ENCODE measurements around the gene GPN1. TPM values are rescaled to one million over a fixed set of nuclear protein-coding genes. Genes with fewer than 3 reads are reported as not detected.

The GPN1 gene
- total RNA-seq (2022; extraction: Qiagen RNA extraction; ENCODE audit: low read depth) = 57.4 to 64.0 TPM (median 60.0 TPM) in 5 replicates

DNA sequence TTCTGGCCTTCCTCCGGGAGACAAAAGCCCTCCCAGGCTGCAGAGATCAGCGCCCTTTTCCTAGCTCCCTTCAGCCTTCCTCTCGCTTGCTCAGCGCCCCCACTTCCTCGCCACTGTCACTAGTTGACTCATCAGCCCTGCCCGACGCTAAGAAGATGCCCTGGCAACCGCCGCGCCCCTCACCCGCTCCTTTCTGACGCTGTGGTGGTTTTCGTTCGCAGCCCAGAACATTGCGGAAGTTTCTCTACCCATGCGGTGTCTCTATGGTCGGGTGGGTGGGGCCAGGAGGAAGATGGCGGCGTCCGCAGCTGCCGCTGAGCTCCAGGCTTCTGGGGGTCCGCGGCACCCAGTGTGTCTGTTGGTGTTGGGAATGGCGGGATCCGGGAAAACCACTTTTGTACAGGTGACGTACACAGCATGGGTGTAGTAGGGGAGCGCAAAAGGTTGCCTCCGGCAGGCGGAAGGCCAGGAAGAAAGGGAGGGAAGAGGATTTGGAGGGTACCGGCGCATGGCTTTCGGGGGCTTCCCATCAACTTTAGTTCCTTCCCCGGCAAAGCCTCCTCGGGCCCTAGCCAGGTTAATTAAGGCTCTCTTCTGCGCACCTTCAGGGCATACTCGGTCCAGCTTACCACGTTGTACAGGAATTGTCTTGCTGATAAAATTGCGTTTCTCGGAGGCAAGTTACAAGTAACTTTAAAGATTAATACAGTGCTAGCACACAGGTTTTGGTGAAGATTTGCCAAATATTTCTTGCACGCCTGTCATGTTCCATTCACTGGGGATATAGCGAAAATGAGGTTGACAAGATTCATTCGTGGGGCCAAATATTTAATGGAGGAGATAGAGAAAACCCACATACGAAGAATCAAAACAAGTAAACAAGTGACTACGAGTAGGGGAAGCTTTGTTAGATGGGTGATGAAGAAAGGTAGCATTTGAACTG is at the start of gene GPN1, which contains the start of gene CCDC121:
TSS of gene GPN1 (plus strand) at position 284 of the 943 bp plus-strand sequence. CDS start at position 293, 9 bp downstream.
TSS of gene CCDC121 (minus strand) at position 246 of the 943 bp plus-strand sequence. CDS start 1,213 bp downstream, outside the sequence.

DNA sequence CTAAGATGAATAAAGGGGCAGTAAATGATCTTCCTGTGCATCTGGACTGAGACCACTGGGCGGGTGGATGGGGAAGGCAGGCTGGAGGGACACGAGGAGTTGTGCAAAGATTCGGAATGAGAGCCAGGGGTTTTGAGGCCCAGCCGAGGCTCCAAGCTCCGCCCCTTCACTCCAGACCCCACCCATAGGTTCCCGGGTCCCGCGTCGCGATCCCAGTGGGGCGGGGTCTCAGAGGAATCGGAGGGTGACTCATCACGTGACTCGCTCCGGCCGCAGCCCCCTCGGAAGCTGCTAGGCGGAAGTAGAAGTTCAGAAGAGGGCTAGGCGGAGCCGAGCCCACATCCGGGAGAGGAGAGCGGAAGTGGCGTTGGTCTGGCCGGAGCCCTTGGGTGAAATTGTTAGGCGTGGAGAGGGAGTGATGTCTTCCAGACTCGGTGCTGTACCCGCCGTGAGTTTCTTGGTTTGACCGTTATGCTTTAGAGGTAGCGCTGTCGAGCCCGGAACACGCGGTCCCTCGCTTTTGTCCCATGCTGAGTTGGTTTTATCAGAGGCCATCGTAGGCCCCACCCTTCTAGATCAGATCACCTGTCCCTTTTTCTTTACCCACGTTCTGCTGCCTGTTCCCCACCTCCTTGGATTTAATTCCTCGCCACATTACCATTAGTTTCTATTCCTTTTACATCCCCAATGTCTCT is 46.0 kb upstream of the GPN1 start, which contains the start of gene ZNF512:
TSS of gene ZNF512 (plus strand) at position 348 of the 695 bp plus-strand sequence. CDS start at position 419, 71 bp downstream.

DNA sequence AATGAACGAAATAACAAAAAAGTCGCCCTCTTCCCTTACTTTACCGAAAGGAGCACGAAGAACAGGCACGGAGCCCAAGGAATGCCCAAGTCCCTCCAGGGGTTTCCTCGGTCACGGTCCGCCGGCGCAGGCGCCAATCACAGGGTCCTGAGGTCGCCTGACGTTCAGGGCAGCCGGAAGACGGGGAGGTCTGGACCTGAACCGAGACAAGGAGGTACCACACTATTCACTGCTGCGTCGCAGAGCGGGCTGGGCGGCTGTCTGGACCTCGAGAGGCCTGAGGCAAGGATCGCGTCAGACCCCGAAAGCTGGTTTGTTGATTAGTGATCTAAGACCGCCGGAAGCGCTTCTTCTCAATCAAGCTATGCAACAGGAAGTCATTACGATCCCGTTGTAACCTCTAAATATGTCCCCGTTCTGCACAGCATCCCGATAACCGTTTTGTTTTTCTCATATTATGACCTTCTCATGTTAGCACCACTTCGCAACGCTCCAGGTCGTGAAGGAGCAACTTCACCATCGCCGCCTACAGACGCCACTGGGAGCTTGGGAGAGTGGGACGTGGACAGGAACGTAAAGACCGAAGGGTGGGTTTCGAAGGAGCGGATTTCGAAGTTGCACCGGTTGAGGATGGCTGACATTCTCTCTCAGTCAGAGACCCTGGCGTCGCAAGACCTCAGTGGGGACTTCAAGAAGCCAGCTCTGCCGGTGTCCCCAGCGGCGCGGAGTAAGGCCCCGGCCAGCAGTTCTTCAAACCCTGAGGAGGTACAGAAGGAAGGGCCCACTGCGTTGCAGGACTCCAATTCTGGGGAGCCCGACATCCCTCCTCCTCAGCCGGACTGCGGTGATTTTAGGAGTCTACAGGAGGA is 34.7 kb downstream of the GPN1 start, which contains the start of the genes SLC4A1AP and SUPT7L:
TSS of gene SLC4A1AP (plus strand) at position 605 of the 869 bp plus-strand sequence. CDS start at position 631, 26 bp downstream.
TSS of gene SUPT7L (minus strand) at position 330 of the 869 bp plus-strand sequence. CDS start 1,422 bp downstream, outside the sequence.

Other genes with a start within 250 kb of the GPN1 start
- 9.7 to 15.5 TPM (median 14.0 TPM) in 5 replicates for gene ZNF513, start 248.3 kb upstream of the GPN1 start, total RNA-seq (2022; extraction: Qiagen RNA extraction; ENCODE audit: low read depth)
- gene PPM1G, start 219.5 kb upstream of the GPN1 start, total RNA-seq (2022; extraction: Qiagen RNA extraction; ENCODE audit: low read depth) = 152 to 163 TPM (median 161 TPM) in 5 replicates
- gene NRBP1, start 200.4 kb upstream of the GPN1 start, total RNA-seq (2022; extraction: Qiagen RNA extraction; ENCODE audit: low read depth) = 118 to 138 TPM (median 130 TPM) in 5 replicates
- 0.39 to 0.90 TPM (median 0.85 TPM) in 5 replicates for gene KRTCAP3, start 186.7 kb upstream of the GPN1 start, total RNA-seq (2022; extraction: Qiagen RNA extraction; ENCODE audit: low read depth)
- 7.5 to 9.9 TPM (median 8.0 TPM) in 5 replicates for gene IFT172, start 139.3 kb upstream of the GPN1 start, total RNA-seq (2022; extraction: Qiagen RNA extraction; ENCODE audit: low read depth)
- gene FNDC4, start 133.8 kb upstream of the GPN1 start, total RNA-seq (2022; extraction: Qiagen RNA extraction; ENCODE audit: low read depth) = 3.5 to 6.2 TPM (median 4.0 TPM) in 5 replicates
- 0.08 to 0.80 TPM (median 0.43 TPM) in 4 of 5 replicates, not detected in the other for gene GCKR, start 132.2 kb upstream of the GPN1 start, total RNA-seq (2022; extraction: Qiagen RNA extraction; ENCODE audit: low read depth)
- gene ZNF512, start 46.0 kb upstream of the GPN1 start, total RNA-seq (2022; extraction: Qiagen RNA extraction; ENCODE audit: low read depth) = 12.2 to 21.3 TPM (median 17.9 TPM) in 5 replicates
- 2.5 to 4.7 TPM (median 4.2 TPM) in 5 replicates for gene CCDC121, start within 50 bp of the GPN1 start, total RNA-seq (2022; extraction: Qiagen RNA extraction; ENCODE audit: low read depth)
- 28.2 to 33.4 TPM (median 33.1 TPM) in 5 replicates for gene SUPT7L, start 34.6 kb downstream of the GPN1 start, total RNA-seq (2022; extraction: Qiagen RNA extraction; ENCODE audit: low read depth)
- 27.5 to 33.2 TPM (median 31.0 TPM) in 5 replicates for gene SLC4A1AP, start 34.8 kb downstream of the GPN1 start, total RNA-seq (2022; extraction: Qiagen RNA extraction; ENCODE audit: low read depth)
- 321 to 537 TPM (median 349 TPM) in 5 replicates for gene MRPL33, start 142.7 kb downstream of the GPN1 start, total RNA-seq (2022; extraction: Qiagen RNA extraction; ENCODE audit: low read depth)